Karpas-422 (cell line): ENCODE data around the gene ELF1. TPM values are rescaled to one million over a fixed set of nuclear protein-coding genes. Genes with fewer than 3 reads are reported as not detected.
A peak's percentile ranks its signal among the peaks of the same experiment; 100 is the strongest.
"Not testable (repeated sequence)": the region's sequence is repeated elsewhere in the genome, so short reads cannot be mapped to it uniquely, and the experiment has no call there.

ENCODE experiments used
- DNase-seq: peaks from one replicate; pipeline ENCODE4 v3.0.0-alpha.2; 2015
- H2AFZ ChIP-seq: fragments of 200-600 bp; sonication (generic); 2 replicates; pipeline ENCODE4 v1.6.1; 2014; ENCODE audit warnings: antibody characterized with exemption, low read length, mixed read lengths
- H3K27ac ChIP-seq: fragments of 200-600 bp; sonication (generic); 2 replicates; pipeline ENCODE4 v1.5.1; 2014; ENCODE audit warnings: mild to moderate bottlenecking, low read length, moderate library complexity
- H3K27me3 ChIP-seq: fragments of 200-600 bp; sonication (generic); 2 replicates; pipeline ENCODE4 v1.6.1; 2014; ENCODE audit warnings: low read length, mixed read lengths
- H3K36me3 ChIP-seq: fragments of 200-600 bp; sonication (generic); 2 replicates; pipeline ENCODE4 v1.6.1; 2014; ENCODE audit warnings: low read length, mixed read lengths; ENCODE audit not compliant: insufficient read depth
- H3K4me1 ChIP-seq: fragments of 200-600 bp; sonication (generic); 2 replicates; pipeline ENCODE4 v1.6.1; 2014; ENCODE audit warnings: mild to moderate bottlenecking, low read length, mixed read lengths
- H3K4me2 ChIP-seq: fragments of 200-600 bp; sonication (generic); 2 replicates; pipeline ENCODE4 v1.6.1; 2014; ENCODE audit warnings: low read length, low read depth, mild to moderate bottlenecking; ENCODE audit not compliant: poor library complexity, severe bottlenecking
- H3K4me3 ChIP-seq: fragments of 200-600 bp; sonication (generic); 2 replicates; pipeline ENCODE4 v1.5.1; 2014; ENCODE audit warnings: mild to moderate bottlenecking, antibody characterized with exemption, low read length, mixed read lengths
- H3K79me2 ChIP-seq: fragments of 200-600 bp; sonication (generic); 2 replicates; pipeline ENCODE4 v1.6.1; 2014; ENCODE audit warnings: mild to moderate bottlenecking, low read length, mixed read lengths
- H3K9ac ChIP-seq: fragments of 200-600 bp; sonication (generic); 2 replicates; pipeline ENCODE4 v1.6.0; 2014; ENCODE audit warnings: low read length
- H3K9me2 ChIP-seq: fragments of 200-600 bp; sonication (generic), shearing (Covaris generic); replicated peaks from 2 replicates; pipeline ENCODE4 v1.6.0; 2014; ENCODE audit warnings: mild to moderate bottlenecking, low read length, moderate library complexity; ENCODE audit not compliant: insufficient read depth
- H3K9me3 ChIP-seq: fragments of 300-700, 200-600 bp; sonication (generic); 2 replicates; pipeline ENCODE4 v1.6.1; 2014; ENCODE audit warnings: low read length, mixed read lengths
- H4K20me1 ChIP-seq: fragments of 200-600 bp; sonication (generic); 2 replicates; pipeline ENCODE4 v1.6.1; 2014; ENCODE audit warnings: mild to moderate bottlenecking, antibody characterized with exemption, low read length, low read depth; ENCODE audit not compliant: insufficient read depth
- total RNA-seq: library from RNA; depleted of rRNA; stranded (reverse); fragments of >200 nt; shearing (Covaris generic); gene quantifications from 2 replicates; pipeline ENCODE4 v1.2.3, GENCODE V29; 2014; ENCODE audit warnings: low replicate concordance

The ELF1 gene
- total RNA-seq, 1 experiment from 2014 or later: 84.0 TPM

- Histone ChIP-seq H3K27me3 (no peaks in the 10 kb centered on the region), H4K20me1 (no peaks in the 10 kb centered on the region), H2AFZ (no peak overlapping the region), H3K4me3 (no peak overlapping the region), H3K9me3 (no peaks in the 10 kb centered on the region), H3K9me2 (no peaks in the 10 kb centered on the region), H3K9ac (no peak overlapping the region), H3K79me2 (peaks cover 55% of the 10 kb centered on the region), H3K4me1 (peaks cover 25% of the 10 kb centered on the region), H3K27ac (no peak overlapping the region), H3K4me2 (no peak overlapping the region), H3K36me3 (no peaks in the 10 kb centered on the region)
- peak; percentile 29 for DNase-seq
Observed at GRCh38 chr13:40911341-40911740, 107.8 kb downstream of the ELF1 start.

DNA sequence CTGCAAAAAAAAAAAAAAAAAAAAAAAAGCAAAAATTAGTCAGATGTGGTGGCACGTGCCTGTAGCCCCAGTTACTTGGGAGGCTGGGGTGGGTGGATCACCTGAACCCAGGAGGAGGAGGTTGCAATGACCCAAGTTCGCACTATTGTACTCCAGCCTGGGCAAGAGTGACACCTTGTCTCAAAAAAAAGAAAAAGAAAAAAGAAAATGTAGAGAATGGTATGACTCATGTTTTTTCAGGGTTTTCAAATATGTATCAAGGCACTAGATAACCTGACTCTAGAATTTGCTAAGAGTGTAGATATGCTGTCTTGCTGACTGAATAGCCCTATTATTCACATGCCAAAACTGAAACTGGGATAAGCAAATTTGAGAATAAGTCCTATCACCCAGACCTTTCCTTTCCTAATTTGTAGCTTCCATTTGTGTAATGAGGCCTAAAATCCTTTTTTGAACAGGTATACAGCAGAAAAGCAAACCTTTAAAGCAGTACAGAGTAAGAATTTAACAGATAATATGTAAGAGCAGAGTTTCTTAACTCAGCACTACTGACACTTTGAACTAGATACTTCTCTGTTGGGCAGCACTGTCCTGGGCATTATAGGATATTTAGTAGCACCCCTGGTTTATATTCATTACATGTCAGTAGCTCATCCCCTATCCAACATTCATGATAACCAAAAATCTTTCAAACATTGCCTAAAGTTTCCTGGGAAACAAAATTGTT, 108.6 kb downstream of the ELF1 start:
- Histone ChIP-seq H3K27me3 (no peaks in the 10 kb centered on the region), H3K9ac (no peak overlapping the region), H3K4me1 (peaks cover 17% of the 10 kb centered on the region), H3K9me3 (no peaks in the 10 kb centered on the region), H3K9me2 (no peaks in the 10 kb centered on the region), H3K27ac (no peak overlapping the region), H3K79me2 (peaks cover 51% of the 10 kb centered on the region), H4K20me1 (no peaks in the 10 kb centered on the region), H3K4me2 (no peak overlapping the region), H2AFZ (no peak overlapping the region), H3K36me3 (no peaks in the 10 kb centered on the region), H3K4me3 (no peak overlapping the region)
- peak; percentile 39 for DNase-seq

- not testable (repeated sequence) for H3K9ac ChIP-seq, H3K9me3 ChIP-seq, H3K9me2 ChIP-seq, H3K4me3 ChIP-seq, H2AFZ ChIP-seq, H3K4me2 ChIP-seq, H3K27me3 ChIP-seq, H3K36me3 ChIP-seq, H4K20me1 ChIP-seq, H3K27ac ChIP-seq
- Histone ChIP-seq H3K4me1 (peaks cover 12% of the 10 kb centered on the region), H3K79me2 (peaks cover 47% of the 10 kb centered on the region)
- DNase-seq: peak; percentile 19
Observed at GRCh38 chr13:40909541-40910200, 109.4 kb downstream of the ELF1 start.

- H3K79me2 ChIP-seq: peaks cover 46% of the 10 kb centered on the region
- no peaks in the 10 kb centered on the region for H3K27me3 ChIP-seq
- H3K4me2 ChIP-seq: no peak overlapping the region
- H3K9me2 ChIP-seq: no peaks in the 10 kb centered on the region
- no peak for DNase-seq
- H3K4me1 ChIP-seq: peaks cover 12% of the 10 kb centered on the region
- no peak overlapping the region for H3K4me3 ChIP-seq
- H3K9ac ChIP-seq: no peak overlapping the region
- H2AFZ ChIP-seq: no peak overlapping the region
- H3K27ac ChIP-seq: no peak overlapping the region
- H3K36me3 ChIP-seq: no peaks in the 10 kb centered on the region
- H4K20me1 ChIP-seq: no peaks in the 10 kb centered on the region
- no peaks in the 10 kb centered on the region for H3K9me3 ChIP-seq
Observed at GRCh38 chr13:40908546-40908945, 110.6 kb downstream of the ELF1 start.

- not testable (repeated sequence) for H3K4me1 ChIP-seq, H3K9me3 ChIP-seq, H3K4me2 ChIP-seq, H3K4me3 ChIP-seq, H3K36me3 ChIP-seq, H4K20me1 ChIP-seq, H3K27ac ChIP-seq, H3K27me3 ChIP-seq, H3K9me2 ChIP-seq, H3K79me2 ChIP-seq, H2AFZ ChIP-seq, H3K9ac ChIP-seq, DNase-seq
Observed at GRCh38 chr13:40901032-40901431, 118.1 kb downstream of the ELF1 start.

DNA sequence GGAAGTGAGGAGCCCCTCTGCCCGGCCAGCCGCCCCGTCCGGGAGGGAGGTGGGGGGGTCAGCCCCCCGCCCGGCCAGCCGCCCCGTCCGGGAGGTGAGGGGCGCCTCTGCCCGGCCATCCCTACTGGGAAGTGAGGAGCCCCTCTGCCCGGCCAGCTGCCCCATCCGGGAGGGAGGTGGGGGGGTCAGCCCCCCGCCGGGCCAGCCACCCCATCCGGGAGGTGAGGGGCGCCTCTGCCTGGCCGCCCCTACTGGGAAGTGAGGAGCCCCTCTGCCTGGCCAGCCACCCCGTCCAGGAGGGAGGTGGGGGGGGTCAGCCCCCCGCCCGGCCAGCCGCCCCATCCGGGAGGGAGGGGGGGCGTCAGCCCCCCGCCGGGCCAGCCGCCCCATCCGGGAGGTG, 118.5 kb downstream of the ELF1 start:
- not testable (repeated sequence) for H3K9me2 ChIP-seq, DNase-seq

GRCh38 chr13:40897053-40897452, 122.1 kb downstream of the ELF1 start:
- no peak overlapping the region for H3K4me2 ChIP-seq
- no peaks in the 10 kb centered on the region for H3K36me3 ChIP-seq
- no peak overlapping the region for H3K27ac ChIP-seq
- H4K20me1 ChIP-seq: no peaks in the 10 kb centered on the region
- H3K9ac ChIP-seq: no peak overlapping the region
- no peaks in the 10 kb centered on the region for H3K9me2 ChIP-seq
- H3K4me1 ChIP-seq: peaks cover 17% of the 10 kb centered on the region
- no peaks in the 10 kb centered on the region for H3K27me3 ChIP-seq
- H3K9me3 ChIP-seq: no peaks in the 10 kb centered on the region
- no peak overlapping the region for H3K4me3 ChIP-seq
- DNase-seq: no peak
- H3K79me2 ChIP-seq: peaks cover 6% of the 10 kb centered on the region; the same call in 1 of the 2 replicates
- H2AFZ ChIP-seq: no peak overlapping the region

More for the DNA sequence above, 118.5 kb downstream of the ELF1 start:
- not testable (repeated sequence) for H3K4me2 ChIP-seq, H3K36me3 ChIP-seq, H3K4me3 ChIP-seq, H3K27ac ChIP-seq, H3K9ac ChIP-seq, H4K20me1 ChIP-seq, H3K9me3 ChIP-seq, H3K27me3 ChIP-seq, H3K4me1 ChIP-seq, H3K79me2 ChIP-seq, H2AFZ ChIP-seq

GRCh38 chr13:40895227-40896184, 123.6 kb downstream of the ELF1 start:
- no peaks in the 10 kb centered on the region for H3K27me3 ChIP-seq
- H3K36me3 ChIP-seq: no peaks in the 10 kb centered on the region
- no peaks in the 10 kb centered on the region for H3K9me3 ChIP-seq
- peaks cover 6% of the 10 kb centered on the region; the same call in 1 of the 2 replicates for H3K79me2 ChIP-seq
- H2AFZ ChIP-seq: no peak overlapping the region
- peaks cover 17% of the 10 kb centered on the region for H3K4me1 ChIP-seq
- 0 out of 2 replicates have a peak overlapping the region, but pooled peaks have one; percentile 6 for H3K27ac ChIP-seq
- no peak overlapping the region for H3K9ac ChIP-seq
- H3K4me3 ChIP-seq: no peak overlapping the region
- no peaks in the 10 kb centered on the region for H3K9me2 ChIP-seq
- no peak for DNase-seq
- H3K4me2 ChIP-seq: no peak overlapping the region
- no peaks in the 10 kb centered on the region for H4K20me1 ChIP-seq
